B cell (primary cell): Measurements from ENCODE around the gene RFX4. TPM values are rescaled to one million over a fixed set of nuclear protein-coding genes. Genes with fewer than 3 reads are reported as not detected.

ENCODE experiments used
- ATAC-seq: fragments of 200-7000 bp; cut with Tn5 transposase; one replicate; pipeline ENCODE4 v1.10.0; 2021; ENCODE audit warnings: low read depth, mild to moderate bottlenecking, moderate number of reproducible peaks, moderate library complexity
- CTCF ChIA-PET: fragments of 350-600 bp; sonication (Branson Sonifier 250); formaldehyde crosslinking; loops from one replicate; lab custom pipeline; 2021; ENCODE audit warnings: antibody characterized with exemption, inconsistent platforms; lab: Charles Lee
- POLR2A ChIA-PET: fragments of 350-600 bp; sonication (Branson Sonifier 250); formaldehyde crosslinking; loops from one replicate; lab custom pipeline; 2021; ENCODE audit warnings: antibody characterized with exemption; lab: Charles Lee
- DNase-seq: peaks from one replicate; pipeline ENCODE4 v3.0.0; 2013
- H2AFZ ChIP-seq: 2 replicates; pipeline ENCODE4 v1.6.1; 2012; ENCODE audit warnings: mild to moderate bottlenecking, low read depth, low read length; ENCODE audit not compliant: insufficient read depth, poor library complexity, severe bottlenecking
- H3K27ac ChIP-seq, 2 donors: 1 replicate in 1 of 2; 2 replicates in 1 of 2; pipeline ENCODE4 v1.5.1; 2012 to 2013; ENCODE audit warnings: low read length in 2 of 2, mild to moderate bottlenecking in 2 of 2, moderate library complexity in 1 of 2
- H3K27me3 ChIP-seq, 4 experiments: fragments of 200-600 bp in 1 of 4; sonication (generic) in 1 of 4; replicated peaks in 1 of 4; 1 replicate in 2 of 4; 2 replicates in 2 of 4; pipeline versions ENCODE4 v1.6.1 to v1.7.0; 2013 to 2016; ENCODE audit warnings: low read length in 3 of 4, mild to moderate bottlenecking in 2 of 4, mixed read lengths in 1 of 4, moderate library complexity in 1 of 4; ENCODE audit not compliant: insufficient read depth in 4 of 4, control insufficient read depth in 3 of 4; ENCODE audit errors: control extremely low read depth in 1 of 4
- H3K36me3 ChIP-seq, 2 experiments: replicated peaks in 1 of 2; 1 replicate in 1 of 2; 2 replicates in 1 of 2; pipeline versions ENCODE4 v1.6.1 to v1.7.1; 2013; ENCODE audit warnings: low read length in 1 of 2; ENCODE audit not compliant: insufficient read depth in 2 of 2, control insufficient read depth in 1 of 2; ENCODE audit errors: control extremely low read depth in 1 of 2, extremely low read depth in 1 of 2
- H3K4me1 ChIP-seq, 2 donors: fragments of 200-600 bp in 1 of 2; sonication (generic) in 1 of 2; 1 replicate in 1 of 2; 2 replicates in 1 of 2; pipeline versions ENCODE4 v1.5.1 to v1.6.1; 2013 to 2017; ENCODE audit warnings: low read length in 2 of 2; ENCODE audit not compliant: control insufficient read depth in 2 of 2, insufficient read depth in 2 of 2
- H3K4me2 ChIP-seq: replicated peaks from 2 replicates; pipeline ENCODE3; 2012; ENCODE audit warnings: mild to moderate bottlenecking, low read depth, low read length; ENCODE audit not compliant: poor library complexity, severe bottlenecking
- H3K4me3 ChIP-seq, 5 experiments: fragments of 200-600 bp in 1 of 5; sonication (generic) in 1 of 5; 1 replicate in 3 of 5; 2 replicates in 2 of 5; pipeline versions ENCODE4 v1.5.1 to v1.7.0; 2011 to 2016; ENCODE audit warnings: low read length in 4 of 5, mild to moderate bottlenecking in 4 of 5, low read depth in 2 of 5, control low read depth in 1 of 5, moderate library complexity in 1 of 5; ENCODE audit not compliant: insufficient read depth in 1 of 5; ENCODE audit errors: control extremely low read depth in 1 of 5, extremely low read depth in 1 of 5
- H3K79me2 ChIP-seq: fragments of 200-600 bp; sonication (generic); one replicate; pipeline ENCODE4 v1.6.0; 2016; ENCODE audit warnings: low read length; ENCODE audit not compliant: control insufficient read depth, insufficient read depth
- H3K9ac ChIP-seq: fragments of 200-600 bp; sonication (generic); 2 replicates; pipeline ENCODE4 v1.6.1; 2017; ENCODE audit warnings: mild to moderate bottlenecking, low read length, moderate library complexity
- H3K9me3 ChIP-seq, 3 donors: one replicate each; pipeline versions ENCODE4 v1.6.1 to v1.7.1; 2013; ENCODE audit warnings: low read length in 2 of 3; ENCODE audit not compliant: control insufficient read depth in 2 of 3, insufficient read depth in 1 of 3; ENCODE audit errors: control extremely low read depth in 1 of 3
- H4K20me1 ChIP-seq: 2 replicates; pipeline ENCODE4 v1.6.0; 2012; ENCODE audit warnings: mild to moderate bottlenecking, low read length; ENCODE audit not compliant: insufficient read depth, control insufficient read depth, poor library complexity, severe bottlenecking
- H3K27ac Mint-ChIP-seq: one replicate; pipeline ENCODE4 v1.8.0; 2021; ENCODE audit warnings: mixed read lengths
- H3K27me3 Mint-ChIP-seq: one replicate; pipeline ENCODE4 v1.8.0; 2021; ENCODE audit warnings: mixed read lengths
- H3K4me1 Mint-ChIP-seq: one replicate; pipeline ENCODE4 v1.8.0; 2021; ENCODE audit warnings: mixed read lengths
- H3K4me3 Mint-ChIP-seq: one replicate; pipeline ENCODE4 v1.8.0; 2021; ENCODE audit warnings: mixed read lengths
- H3K9me3 Mint-ChIP-seq: one replicate; pipeline ENCODE4 v1.8.0; 2022; ENCODE audit warnings: mixed read lengths; ENCODE audit not compliant: insufficient read depth
- CTCF ChIP-seq: fragments of 200-600 bp; IDR thresholded peaks from one replicate; pipeline ENCODE4 v1.8.0; 2022; ENCODE audit warnings: antibody characterized with exemption, mild to moderate bottlenecking
- EZH2 ChIP-seq: IDR thresholded peaks from 2 replicates; pipeline ENCODE4 v1.6.1; 2012; ENCODE audit warnings: borderline replicate concordance, low read depth, mild to moderate bottlenecking, moderate library complexity, low read length; ENCODE audit not compliant: insufficient read depth, poor library complexity, severe bottlenecking
- WGBS: methylation state at CpG from one replicate; pipeline ENCODE4 v1.1.5; 2013; ENCODE audit warnings: missing lambda C conversion rate; ENCODE audit not compliant: insufficient coverage; 5-methylcytosine and 5-hydroxymethylcytosine counted together
- intact Hi-C: fragments of 100-400 bp; cut with micrococcal nuclease; formaldehyde crosslinking; loops from one replicate; pipeline ENCODE4 v1.10.0; 2022
- polyA plus RNA-seq: library from polyadenylated mRNA; depleted of rRNA; stranded (reverse); fragments of >200 nt; gene quantifications from 2 replicates; pipeline ENCODE4 v1.2.3, GENCODE V29; 2012
- total RNA-seq, 2 donors: library from RNA; stranded (reverse); fragments of 120-200 nt in 1 of 2; gene quantifications; 1 replicate in 1 of 2; 2 replicates in 1 of 2; pipeline versions ENCODE4 v1.2.3 to v1.2.4, GENCODE V29; 2013 to 2022

The RFX4 gene
- total and polyA plus RNA-seq, 2 donors (not counting 1 experiment from before 2014, with no cell fraction given): not detected

- ATAC-seq (no peak), DNase-seq (no peak)
- Histone ChIP-seq H3K36me3 (no peaks in the 10 kb centered on the region), H2AFZ (no peak overlapping the region), H3K4me2 (no peak overlapping the region), H3K27me3 (peaks cover 0 to 13% (median 2%) of the 10 kb centered on the region in 4 experiments), H4K20me1 (no peaks in the 10 kb centered on the region), H3K79me2 (no peaks in the 10 kb centered on the region), H3K9me3 (peaks cover 0 to 4% (median 0%) of the 10 kb centered on the region in 3 donors), H3K9ac (no peak overlapping the region), H3K4me3 (no peak overlapping the region), H3K4me1 (peaks cover 6 to 8% of the 10 kb centered on the region in 2 donors), H3K27ac (no peak overlapping the region)
- no peak overlapping the region for H3K27ac Mint-ChIP-seq
- 88% methylated on average over 5 of the region's 6 CpGs for WGBS
- peaks cover 9% of the 10 kb centered on the region for H3K4me1 Mint-ChIP-seq
- CTCF ChIA-PET: no interaction called here
- intact Hi-C loops: no loop called here
- POLR2A ChIA-PET: no interaction called here
- H3K27me3 Mint-ChIP-seq: peaks cover 36% of the 10 kb centered on the region
- no peaks in the 10 kb centered on the region for H3K9me3 Mint-ChIP-seq
- no peak for TF ChIP-seq EZH2
- no peak for TF ChIP-seq CTCF
- H3K4me3 Mint-ChIP-seq: no peak overlapping the region
These were observed 186.7 kb downstream of the RFX4 start for GRCh38 chr12:106769546-106769945.

GRCh38 chr12:106771425-106771824, 188.6 kb downstream of the RFX4 start:
- H3K4me2 ChIP-seq: no peak overlapping the region
- no peaks in the 10 kb centered on the region for H3K36me3 ChIP-seq
- peaks cover 0 to 4% (median 0%) of the 10 kb centered on the region in 3 donors for H3K9me3 ChIP-seq
- ATAC-seq (no peak), DNase-seq (no peak)
- ChIA-PET POLR2A (no interaction called here), CTCF (interaction anchor here (0.9 to 1.6 kb wide), 2 partner anchors 13 to 25 kb away, joined by 3 read pairs; no protein-coding TSS in a partner anchor)
- no peak overlapping the region for H3K9ac ChIP-seq
- peaks cover 16 to 17% of the 10 kb centered on the region in 2 donors for H3K4me1 ChIP-seq
- Mint-ChIP-seq H3K27ac (no peak overlapping the region), H3K4me1 (peaks cover 26% of the 10 kb centered on the region), H3K27me3 (peaks cover 33% of the 10 kb centered on the region), H3K4me3 (no peak overlapping the region), H3K9me3 (no peaks in the 10 kb centered on the region)
- no peaks in the 10 kb centered on the region for H4K20me1 ChIP-seq
- intact Hi-C loops: loop anchor here (5.0 kb wide), 1 partner anchor 469 kb away; the partner anchor contains the start of gene TCP11L2
- H3K27me3 ChIP-seq: peaks cover 0 to 12% (median 2%) of the 10 kb centered on the region in 4 experiments
- no peak overlapping the region for H2AFZ ChIP-seq
- no peak overlapping the region for H3K4me3 ChIP-seq
- TF ChIP-seq EZH2: no peak
- no peak overlapping the region for H3K27ac ChIP-seq
- peaks cover under 1% of the 10 kb centered on the region for H3K79me2 ChIP-seq
